ENCODE results near the gene MRPL50.

- no peak for TF ChIP-seq POLR2A (IDR thresholded peaks at IDR 0.05)
- no peak for TF ChIP-seq POLR2AphosphoS5 (IDR thresholded peaks at IDR 0.05)
- no peak for TF ChIP-seq CTCF (IDR thresholded peaks at IDR 0.05)
These were observed 34.8 kb upstream of the MRPL50 start for GRCh38 chr9:101433229-101433628.

Data from transverse colon (tissue), 4 donors.